Activated naive CD8-positive, alpha-beta T cell treated with anti-CD3 and anti-CD28 coated beads, Interleukin-2, amount 50 U/mL, for 16 hours (primary cell): Measurements from ENCODE around the gene RANBP1.
"Not testable (repeated sequence)": the region's sequence is repeated elsewhere in the genome, so short reads cannot be mapped to it uniquely, and the experiment has no call there.

Experiments used
- DNase-seq: peaks from one replicate; pipeline ENCODE4 v3.0.0-alpha.2; 2020; ENCODE audit warnings: low read depth, low spot score

RANBP1 gene

DNA sequence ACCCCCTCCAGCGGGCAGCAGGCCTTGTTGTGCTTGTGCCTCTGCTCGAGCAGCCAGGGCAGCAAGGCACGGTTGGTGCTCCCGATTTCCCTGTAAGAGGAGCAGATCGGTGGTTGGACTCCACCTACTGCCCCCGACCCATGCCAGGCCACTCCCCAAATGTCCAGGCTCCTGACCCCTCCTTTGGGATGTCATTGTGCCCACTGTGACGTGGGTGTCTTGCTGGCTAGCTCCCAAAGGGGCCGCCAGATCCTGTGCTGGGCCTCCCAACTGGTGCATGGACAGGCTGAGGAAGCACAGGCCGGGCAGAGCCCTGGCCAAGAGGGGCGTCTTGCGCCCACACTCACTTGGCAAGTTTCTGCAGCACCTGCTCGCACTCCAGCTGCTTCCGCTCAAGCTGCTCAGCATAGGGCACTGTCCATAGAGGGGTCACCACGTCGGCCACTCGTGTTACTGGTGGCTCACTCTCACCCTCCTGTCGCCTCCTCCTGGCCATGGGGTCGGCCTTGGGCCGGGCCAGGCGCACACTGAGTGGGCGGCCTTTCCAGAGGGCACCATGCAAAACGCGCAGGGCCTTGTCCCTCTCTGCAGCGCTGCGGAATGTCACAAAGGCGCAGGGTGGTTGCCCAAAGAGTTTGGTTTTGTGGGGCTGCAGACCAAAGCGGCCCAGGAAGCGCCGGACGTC is at the start of gene RANBP1:
TSS of gene RANBP1 (plus strand) at position 414 of the 685 bp plus-strand sequence. CDS start at position 495, 81 bp downstream.
- no peak for DNase-seq

DNA sequence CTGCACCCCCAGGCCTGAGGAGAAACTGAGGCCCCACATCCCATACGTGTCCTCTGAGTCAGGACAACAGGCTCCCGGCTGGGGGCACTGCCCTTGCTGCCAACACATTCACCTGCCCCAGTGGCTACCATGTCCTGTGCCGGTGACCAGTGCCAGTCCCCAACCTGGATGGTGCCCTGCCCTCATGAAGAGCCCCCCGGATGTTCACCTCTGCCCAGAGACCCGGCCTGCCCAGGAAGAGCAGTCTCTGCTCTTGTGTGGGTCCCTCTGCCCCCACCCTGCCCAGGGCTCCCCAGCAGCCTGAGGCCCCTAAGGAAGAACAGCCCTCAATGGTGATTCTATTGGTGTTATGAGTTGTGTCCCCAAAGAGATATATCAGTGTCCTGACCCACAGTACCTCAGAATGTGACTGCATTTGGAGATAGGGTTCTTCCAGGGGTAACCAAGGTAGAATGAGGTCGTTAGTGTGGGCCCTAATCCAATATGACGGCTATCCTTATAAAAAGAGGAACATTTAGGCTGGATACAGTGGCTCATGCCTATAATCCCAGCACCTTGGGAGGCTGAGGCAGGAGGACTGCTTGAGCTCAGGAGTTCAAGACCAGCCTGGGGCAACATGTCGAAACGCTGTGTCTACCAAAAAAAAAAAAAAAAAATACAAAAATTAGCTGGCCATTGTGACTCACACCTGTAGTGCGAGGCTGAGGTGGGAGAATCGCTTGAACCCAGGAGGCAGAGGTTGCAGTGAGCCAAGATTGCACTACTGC is 49.1 kb upstream of the RANBP1 start:
- no peak for DNase-seq

DNA sequence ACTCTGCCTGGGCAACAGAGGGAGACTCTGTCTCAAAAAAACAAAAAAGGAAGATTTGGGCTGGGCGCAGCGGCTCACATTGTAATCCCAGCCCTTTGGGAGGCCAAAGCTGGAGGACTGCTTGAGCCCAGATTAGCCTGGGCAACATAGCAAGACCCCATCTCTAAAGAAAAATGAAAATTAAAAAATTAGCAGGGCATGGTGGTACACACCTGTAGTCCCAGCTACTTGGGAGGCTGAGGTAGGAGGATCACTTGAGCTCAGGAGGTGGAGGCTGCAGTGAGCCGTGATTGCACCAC is 48.6 kb upstream of the RANBP1 start:
- DNase-seq, result not testable (repeated sequence)

DNA sequence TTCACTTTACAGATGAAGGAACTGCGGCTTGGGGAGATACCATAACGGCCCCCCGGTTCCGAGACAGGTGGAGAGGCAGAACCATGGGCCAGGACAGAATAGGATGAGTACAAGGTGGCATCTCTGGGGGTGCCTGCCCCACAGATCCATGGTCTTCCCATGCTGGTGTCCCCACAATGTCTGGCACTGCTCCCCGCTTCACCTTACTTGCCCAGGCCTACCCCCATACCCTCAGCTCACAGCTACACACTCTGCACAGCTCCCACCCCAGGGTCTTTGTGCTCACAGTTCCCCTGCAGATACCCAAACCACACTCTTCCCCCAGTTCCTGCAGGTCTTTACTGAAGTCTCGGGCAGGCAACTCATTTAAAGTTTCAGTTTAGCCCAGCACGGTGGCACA is 47.3 kb upstream of the RANBP1 start:
- DNase-seq, result no peak

DNA sequence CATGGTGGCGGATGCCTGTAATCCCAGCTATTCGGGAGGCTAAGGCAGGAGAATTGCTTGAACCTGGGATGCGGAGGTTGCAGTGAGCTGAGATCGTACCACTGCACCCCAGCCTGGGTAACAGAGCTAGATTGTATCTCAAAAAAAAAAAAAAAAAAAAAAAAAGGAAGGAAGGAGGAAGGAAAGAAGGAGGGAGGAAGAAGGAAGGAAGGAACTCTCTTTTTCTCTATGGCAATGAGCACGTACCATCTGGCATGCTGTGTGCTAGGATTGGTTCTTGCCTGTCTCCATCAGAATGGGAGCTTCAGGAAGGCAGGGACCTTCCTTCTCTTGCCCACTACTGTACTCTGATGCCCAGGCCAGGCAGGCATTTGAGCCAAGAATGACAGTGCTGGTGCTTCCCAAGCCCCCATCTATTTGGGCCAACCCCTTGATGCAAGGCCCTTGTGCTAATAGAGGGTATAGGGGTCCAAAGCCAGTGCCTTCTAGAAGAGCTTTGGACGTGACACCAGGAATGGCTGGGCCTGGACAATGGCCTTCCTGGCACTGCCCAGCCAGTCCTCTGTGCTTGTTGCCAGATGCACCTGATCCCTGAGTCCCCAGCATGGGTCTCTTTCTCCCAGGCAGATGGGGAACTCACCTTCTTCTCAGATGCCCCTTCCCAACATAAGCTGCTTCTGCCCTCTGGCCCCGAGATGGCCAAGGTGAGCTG is 46.4 kb upstream of the RANBP1 start:
- DNase-seq, result no peak

DNA sequence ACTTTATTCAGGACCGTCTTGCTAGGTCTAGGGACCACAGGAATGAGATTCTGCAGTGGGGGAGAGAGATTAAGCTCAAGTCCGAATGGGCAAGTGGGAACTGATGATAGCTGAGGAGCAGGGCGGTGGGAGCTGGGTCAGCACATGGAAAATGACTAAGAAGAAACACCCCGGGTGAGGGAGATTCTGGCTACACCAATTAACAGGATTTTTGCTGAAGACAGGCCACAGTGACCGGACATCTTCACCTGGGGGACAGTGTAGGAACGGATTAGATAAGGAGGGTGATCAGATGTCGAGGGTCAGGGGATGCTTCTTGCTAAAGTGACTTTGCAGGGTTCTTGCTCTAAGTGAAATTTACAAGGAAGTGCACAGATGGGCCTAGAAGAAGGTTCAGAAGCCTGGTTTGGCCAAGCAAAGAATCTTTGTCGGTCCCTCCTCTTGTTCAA is 44.4 kb upstream of the RANBP1 start:
- no peak for DNase-seq

DNA sequence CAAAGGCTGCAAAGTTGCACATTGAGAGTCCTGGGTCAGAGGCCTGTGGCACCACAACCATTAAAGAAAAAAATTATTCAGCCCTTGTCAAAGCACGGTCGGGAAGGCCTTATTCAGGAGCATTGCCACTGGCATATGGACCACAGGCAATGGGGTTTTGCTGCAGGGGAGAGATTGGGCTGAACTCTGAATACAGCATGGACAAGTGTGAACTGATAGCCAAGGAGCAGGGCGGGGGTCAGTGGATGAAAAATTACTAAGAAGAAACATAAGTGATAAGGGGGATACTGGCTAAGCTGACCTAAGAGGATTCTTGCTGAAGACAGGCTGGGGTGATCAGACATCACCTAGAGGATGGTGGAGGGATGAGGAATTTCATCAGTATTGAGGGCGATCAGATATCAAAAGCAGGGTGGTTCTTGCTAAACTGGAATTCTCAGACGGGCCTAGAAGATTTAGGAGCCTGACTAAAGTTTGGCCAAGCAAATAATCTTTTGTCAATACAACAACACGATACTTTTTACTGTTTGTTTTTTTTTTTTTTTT is 39.2 kb upstream of the RANBP1 start:
- no peak for DNase-seq

DNA sequence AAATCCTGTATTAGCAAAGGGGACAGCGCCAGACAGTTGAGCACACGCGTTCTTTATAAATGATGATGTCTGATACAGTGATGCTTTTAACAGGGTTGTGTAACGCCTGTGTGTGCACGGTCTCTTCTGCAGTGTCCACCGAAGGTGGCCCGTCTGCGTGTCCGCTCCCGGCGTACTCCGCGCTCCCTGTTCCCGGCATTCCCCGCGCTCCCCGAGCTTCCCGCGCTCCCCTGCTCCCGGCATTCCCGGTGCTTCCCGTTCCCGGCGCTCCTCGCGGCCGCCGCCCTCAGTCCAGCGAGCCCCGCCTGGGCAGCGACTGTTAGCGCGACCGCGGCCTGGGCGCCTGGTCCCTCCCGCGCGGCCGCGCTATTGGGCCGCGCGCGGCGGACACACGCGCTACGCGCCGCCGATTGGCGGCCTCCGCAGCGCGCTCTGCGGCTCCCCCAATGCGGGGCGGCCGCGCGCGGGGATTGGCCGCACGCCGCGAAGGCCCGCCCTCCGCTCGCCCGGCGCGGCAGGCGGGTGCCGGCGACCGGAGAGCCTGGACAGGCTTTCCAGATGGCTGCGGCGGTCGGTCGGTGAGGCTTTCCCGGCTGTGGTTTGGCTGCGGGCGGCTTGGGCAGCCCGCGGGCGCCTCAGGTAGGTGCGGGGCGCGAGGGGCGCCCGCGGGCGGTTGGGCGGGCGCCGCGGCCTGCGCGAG is 36.0 kb upstream of the RANBP1 start, which contains the start of gene DGCR8:
TSS of gene DGCR8 (plus strand) at position 497 of the 700 bp plus-strand sequence. CDS start 5,723 bp downstream, outside the sequence.
- peak; percentile 6 for DNase-seq

DNA sequence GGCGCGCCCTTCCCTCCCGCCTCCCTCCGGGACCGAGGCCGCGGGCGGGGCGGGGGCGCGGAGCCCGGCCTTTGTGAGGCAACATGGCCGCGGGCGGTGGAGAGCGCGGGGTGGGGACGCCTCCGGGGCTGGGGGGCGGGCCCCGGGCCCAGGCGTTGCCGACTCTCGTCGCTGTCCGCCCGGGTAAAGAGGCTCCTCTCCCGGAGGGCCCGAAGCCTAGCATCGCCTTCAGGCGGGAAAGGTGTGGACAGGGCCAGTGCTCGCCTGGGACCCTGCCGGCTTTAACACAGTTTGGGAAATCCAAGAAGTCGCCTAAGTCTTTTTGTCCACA is 35.5 kb upstream of the RANBP1 start:
- peak; percentile 36 for DNase-seq

DNA sequence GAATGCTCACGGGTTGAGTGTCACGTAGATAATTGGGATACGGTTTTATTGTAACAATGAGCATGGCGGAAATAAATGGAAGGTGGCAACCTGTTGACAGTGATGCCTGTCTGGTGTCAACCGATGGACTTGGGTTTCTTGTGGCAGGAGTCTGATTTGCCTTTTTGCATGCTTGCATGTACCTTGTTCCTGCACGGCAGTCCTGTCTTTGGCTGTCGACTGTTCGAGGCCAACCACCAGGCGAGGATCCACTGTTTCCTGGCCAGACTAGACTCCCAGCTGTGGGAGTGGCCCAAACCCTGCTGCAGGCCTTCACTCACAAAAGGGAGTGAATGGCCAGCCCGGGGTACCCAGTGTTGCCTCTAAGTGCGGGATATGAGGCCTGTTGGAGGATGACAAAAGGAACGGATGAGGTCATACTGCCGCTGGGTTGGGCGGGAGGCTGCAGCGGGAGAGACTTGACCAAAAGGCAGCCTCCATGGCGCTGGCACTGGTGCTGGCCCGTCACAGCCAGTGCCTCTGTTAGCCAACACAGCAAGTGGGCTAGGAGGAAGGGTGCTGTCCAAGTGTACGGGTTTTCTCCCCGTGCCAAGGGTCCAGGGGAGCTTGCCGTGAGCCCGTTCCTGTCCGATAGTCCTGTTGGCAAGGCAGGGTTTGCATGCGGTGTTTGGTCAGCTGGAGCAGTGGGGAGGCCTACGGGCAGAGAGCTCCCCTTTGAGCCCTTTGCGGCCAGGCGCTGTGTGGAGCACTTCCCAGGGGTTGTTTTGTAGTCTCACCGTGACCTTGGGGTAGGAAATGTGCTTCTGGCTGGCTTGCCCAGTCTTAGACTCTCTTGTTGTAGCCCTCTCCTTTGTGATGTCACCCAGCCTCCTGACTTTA is 34.9 kb upstream of the RANBP1 start:
- DNase-seq, result no peak

DNA sequence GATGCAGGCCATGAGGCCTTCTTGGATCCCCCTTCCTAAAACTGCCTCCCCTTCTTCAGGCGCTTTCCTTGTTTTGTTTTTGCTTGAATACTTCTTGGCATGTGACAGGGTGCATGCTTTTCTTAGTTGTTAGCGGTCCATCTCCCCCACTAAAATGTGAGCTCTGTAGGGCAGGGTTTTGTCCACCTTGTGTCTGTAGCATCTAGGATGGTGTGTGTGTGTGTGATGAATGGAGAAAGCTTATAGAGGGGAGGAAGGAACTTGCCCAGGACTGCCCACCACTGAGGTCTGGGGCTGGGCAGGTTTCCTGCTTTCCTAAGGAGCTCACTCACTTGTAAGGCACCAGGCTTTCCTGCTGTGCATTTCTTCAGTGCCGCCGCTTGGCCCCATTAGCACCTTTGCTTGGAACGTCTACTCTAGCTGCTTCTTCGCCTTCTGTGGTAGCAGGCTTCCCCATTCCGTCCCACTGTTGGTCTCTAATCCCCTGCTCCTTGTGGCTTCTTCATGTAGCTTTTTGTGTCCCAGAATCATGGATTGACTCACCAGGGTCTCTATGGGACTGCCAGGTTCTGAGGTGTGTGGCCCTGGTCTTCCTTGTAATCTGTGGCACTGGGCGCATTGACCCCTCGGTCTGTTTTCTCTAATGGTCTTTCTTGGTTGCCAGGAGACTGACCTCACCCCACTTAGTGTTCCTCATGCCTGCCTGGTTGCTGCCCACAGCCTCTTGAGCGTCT is 32.6 kb upstream of the RANBP1 start:
- DNase-seq, result no peak

DNA sequence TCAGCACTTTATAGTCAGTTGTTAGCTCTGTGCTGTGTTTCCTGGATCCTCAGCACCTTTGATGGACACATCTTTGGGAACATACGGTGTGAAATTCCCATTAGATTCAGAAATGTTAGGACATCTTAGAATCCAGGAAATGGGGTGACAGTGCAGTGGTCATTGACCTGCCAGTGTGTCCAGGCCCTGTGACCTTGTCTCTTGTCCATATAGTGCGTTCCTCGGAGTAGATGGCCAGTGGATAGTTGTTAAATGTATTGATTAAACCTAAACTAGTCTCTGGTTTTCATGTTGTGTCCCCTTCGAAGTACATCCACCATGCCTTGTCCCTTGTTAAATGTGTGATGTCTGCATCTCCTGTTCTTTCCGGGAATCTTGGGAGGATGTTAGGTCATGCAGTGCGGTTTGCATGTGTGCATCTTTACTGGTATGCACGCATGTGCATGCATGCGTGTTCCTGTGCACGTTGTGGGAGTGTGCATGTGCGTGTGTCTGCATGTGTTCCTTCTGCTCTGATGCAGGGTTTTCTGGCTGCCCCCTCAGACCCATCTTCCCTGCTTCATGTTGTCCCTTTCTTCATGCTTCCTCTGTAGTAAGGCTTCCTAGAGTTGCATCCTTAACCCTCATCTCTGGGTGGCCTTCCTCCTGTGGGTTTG is 31.9 kb upstream of the RANBP1 start:
- no peak for DNase-seq

DNA sequence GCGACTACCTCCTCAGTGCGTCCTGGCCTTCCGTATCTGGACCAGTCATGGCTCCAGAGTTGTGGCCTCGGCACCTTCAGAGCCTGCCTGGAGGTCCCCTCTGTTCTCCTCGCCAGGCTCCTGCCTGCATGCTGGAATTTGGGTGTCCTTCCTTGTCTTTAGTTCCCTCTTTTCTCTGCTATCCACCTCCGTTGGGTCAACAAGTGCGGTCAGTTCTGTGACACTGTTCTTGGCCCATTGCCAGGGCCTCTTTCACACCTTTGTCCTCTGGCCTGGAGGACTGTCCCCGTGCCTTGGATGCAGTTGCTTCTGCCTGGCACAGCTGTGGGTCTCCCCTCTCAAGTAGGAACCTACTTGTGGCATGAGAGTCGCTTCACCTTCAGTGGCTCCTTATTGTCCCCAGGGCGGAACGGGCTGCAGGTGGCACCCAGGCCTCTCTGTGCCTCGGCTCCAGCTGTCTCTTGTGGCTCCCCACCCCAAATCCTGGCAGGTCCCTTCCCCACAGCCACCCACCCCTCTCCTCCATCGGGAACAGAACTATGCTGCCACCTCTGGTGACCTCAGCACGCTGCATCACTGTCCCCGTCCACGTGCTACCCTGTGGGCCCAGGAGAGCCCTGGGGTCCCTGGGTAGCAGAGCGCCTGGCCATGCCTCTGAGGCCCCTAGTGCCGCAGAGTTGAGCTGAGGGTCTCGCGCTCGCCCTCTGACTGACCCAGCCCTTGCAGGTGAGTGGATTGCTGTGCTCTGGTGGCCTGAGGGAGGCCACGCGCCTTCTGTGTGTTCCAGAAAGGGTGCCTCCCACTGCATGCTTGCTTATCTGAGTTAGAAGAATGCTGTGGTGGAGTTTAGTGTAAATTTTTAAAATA is 31.1 kb upstream of the RANBP1 start:
- DNase-seq, result no peak

DNA sequence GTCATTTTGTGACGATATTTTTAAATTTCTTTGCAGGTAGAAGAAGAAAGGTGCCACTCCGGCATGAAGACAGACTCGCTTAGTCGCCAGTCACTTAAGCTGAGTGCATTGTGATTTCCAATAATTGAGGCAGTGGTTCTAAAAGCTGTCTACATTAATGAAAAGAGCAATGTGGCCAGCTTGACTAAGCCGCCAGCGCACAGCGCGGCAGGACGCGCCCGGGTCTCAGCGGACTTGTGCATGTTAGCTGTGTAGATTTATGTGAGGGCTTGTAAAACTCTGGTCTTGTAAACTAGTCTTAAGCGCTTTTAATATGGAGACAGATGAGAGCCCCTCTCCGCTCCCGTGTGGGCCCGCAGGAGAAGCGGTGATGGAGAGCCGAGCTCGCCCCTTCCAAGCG is 30.3 kb upstream of the RANBP1 start:
- no peak for DNase-seq

DNA sequence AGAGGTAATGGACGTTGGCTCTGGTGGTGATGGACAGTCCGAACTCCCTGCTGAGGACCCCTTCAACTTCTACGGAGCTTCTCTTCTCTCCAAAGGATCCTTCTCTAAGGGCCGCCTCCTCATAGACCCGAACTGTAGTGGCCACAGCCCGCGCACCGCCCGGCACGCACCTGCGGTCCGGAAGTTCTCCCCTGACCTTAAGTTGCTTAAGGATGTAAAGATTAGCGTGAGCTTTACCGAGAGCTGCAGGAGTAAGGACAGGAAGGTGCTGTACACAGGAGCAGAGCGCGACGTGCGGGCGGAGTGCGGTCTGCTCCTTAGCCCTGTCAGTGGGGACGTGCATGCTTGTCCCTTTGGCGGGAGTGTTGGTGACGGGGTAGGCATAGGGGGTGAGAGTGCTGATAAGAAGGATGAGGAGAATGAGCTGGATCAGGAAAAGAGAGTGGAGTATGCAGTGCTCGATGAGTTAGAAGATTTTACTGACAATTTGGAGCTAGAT is 29.8 kb upstream of the RANBP1 start:
- no peak for DNase-seq

DNA sequence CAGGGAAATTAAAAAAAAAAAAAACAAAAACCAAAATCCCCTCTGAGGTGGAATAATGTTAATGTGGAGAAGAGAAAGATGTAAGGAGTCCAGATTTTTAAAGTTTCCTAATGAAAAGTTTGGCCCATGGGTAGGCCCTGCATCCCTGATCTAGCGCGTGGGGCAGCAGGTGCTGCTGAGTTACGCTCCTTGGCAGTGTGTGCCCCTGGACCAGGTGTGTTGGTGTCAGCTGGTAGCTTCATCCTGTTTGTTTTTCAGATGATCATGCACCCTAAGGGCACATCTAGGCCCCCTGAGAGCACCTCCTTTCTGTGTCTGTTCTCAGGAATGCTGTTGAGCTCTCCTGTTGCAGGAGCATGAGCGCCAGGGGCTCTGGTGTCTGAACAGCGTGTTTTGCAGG is 29.1 kb upstream of the RANBP1 start:
- no peak for DNase-seq

DNA sequence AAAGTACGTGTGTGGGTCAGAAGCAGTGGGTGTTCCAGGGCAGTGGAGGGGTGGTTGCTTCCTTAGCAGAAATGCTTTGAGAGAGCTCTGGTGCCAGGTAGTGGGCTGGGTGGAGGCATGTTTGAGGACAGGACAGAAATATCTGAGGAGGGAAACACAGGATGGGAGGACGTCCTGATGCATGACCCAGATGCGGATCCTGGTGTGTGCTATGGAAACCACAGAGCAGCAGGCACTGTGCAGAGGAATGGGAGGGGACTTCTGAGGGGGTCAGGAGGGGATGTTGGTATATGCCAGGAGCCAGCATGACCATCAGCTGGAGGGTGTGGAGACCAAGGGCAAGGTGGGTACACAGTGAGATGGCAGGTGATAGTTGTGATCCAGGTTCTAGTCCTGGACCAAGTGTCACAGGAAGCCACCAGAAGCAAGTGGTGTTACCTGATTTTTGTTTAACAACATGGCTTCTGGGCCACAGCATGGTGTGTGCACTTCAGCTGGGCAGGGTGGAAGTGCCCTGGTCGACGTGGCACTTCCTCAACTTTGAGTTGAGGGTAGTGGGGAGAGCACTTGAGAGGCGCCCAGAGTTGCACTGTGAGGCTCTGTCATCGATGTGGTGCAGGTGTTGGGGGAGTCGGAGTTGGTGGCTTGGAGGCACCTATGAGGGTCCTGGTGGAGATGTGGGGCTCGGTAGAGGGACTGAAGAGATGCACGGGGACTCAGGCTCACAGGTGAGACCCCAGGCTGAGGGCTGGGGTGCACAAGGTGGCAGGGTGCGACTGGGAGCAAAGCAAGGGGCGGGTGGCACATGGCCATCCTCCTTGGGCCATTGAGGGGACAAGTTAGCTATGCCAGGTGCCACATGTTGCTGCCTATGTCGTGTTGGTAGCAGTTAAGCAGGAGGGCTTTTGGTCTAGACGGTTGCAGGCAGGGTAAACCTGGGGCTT is 28.3 kb upstream of the RANBP1 start:
- no peak for DNase-seq
